ENCODE measurements around the gene TF. TPM values are rescaled to one million over a fixed set of nuclear protein-coding genes. Genes with fewer than 3 reads are reported as not detected.

The TF gene
- total and polyA plus RNA-seq, 10 of the 15 experiments (the other 5 are each of a cell fraction or from before 2014, with no cell fraction given) = under 0.01 to 8.9 (median 0.05) TPM; not detected in 1

DNA sequence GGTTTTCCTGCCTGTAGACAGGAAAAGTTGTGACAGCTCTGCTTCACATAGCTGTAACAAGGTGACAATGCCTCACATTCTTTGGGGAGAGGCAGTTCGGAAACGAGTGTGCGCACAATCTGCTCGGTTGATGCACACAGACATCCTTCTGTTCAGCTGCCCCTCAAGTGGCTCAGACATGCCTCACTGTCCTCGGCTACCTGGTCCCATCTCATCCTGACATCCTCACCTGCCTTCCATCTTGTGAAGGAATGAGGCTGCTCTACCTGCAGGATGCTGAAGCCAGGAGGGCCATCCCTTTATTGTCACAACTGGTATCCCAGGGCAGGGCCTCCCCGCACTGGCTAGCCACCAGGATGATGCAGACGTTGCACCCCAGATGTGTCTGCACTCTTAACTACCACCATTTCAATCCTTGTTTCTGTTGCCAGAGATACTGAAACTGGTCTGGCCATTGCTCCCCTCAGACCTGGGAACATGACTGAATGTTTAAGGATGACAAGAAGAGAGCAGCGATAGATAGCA lies 78.8 kb downstream of the TF start:
- no peak overlapping the region for H2AFZ ChIP-seq (ENCODE audit: control insufficient read depth, low read depth, low read length)
- H4K20me1 ChIP-seq (ENCODE audit: control insufficient read depth, insufficient read depth) = no peaks in the 10 kb centered on the region; the same call in 1 of the 2 replicates
- FAIRE-seq (no peak), ATAC-seq (no peak), DNase-seq (ENCODE audit: low read depth, low spot score) (no peak)
- no peak overlapping the region for H3K27ac ChIP-seq (ENCODE audit: control insufficient read depth, insufficient read depth)
- POLR2A ChIA-PET = no interaction called here
- no peak overlapping the region for H3K4me2 ChIP-seq (ENCODE audit: control insufficient read depth, insufficient read depth)
- no TSS peak for BruUV-seq (replicated peaks)
- TF ChIP-seq, protein P1, sequence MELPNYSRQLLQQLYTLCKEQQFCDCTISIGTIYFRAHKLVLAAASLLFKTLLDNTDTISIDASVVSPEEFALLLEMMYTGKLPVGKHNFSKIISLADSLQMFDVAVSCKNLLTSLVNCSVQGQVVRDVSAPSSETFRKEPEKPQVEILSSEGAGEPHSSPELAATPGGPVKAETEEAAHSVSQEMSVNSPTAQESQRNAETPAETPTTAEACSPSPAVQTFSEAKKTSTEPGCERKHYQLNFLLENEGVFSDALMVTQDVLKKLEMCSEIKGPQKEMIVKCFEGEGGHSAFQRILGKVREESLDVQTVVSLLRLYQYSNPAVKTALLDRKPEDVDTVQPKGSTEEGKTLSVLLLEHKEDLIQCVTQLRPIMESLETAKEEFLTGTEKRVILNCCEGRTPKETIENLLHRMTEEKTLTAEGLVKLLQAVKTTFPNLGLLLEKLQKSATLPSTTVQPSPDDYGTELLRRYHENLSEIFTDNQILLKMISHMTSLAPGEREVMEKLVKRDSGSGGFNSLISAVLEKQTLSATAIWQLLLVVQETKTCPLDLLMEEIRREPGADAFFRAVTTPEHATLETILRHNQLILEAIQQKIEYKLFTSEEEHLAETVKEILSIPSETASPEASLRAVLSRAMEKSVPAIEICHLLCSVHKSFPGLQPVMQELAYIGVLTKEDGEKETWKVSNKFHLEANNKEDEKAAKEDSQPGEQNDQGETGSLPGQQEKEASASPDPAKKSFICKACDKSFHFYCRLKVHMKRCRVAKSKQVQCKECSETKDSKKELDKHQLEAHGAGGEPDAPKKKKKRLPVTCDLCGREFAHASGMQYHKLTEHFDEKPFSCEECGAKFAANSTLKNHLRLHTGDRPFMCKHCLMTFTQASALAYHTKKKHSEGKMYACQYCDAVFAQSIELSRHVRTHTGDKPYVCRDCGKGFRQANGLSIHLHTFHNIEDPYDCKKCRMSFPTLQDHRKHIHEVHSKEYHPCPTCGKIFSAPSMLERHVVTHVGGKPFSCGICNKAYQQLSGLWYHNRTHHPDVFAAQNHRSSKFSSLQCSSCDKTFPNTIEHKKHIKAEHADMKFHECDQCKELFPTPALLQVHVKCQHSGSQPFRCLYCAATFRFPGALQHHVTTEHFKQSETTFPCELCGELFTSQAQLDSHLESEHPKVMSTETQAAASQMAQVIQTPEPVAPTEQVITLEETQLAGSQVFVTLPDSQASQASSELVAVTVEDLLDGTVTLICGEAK (IDR thresholded peaks at IDR 0.05; ENCODE audit: borderline replicate concordance) = no peak
- TF ChIP-seq SREBF1 (IDR thresholded peaks at IDR 0.05; ENCODE audit: low read length) = no peak
- no peak for TF ChIP-seq SMARCA5 (IDR thresholded peaks at IDR 0.05)
- no peak for TF ChIP-seq YY1 (IDR thresholded peaks at IDR 0.05; ENCODE audit: low read depth, low read length)
- TF ChIP-seq, protein P2, sequence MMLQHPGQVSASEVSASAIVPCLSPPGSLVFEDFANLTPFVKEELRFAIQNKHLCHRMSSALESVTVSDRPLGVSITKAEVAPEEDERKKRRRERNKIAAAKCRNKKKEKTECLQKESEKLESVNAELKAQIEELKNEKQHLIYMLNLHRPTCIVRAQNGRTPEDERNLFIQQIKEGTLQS (IDR thresholded peaks at IDR 0.05; ENCODE audit: borderline replicate concordance, extremely low read depth, low read depth, low read length) = no peak
- TF ChIP-seq POU2F2 (IDR thresholded peaks at IDR 0.05; ENCODE audit: borderline replicate concordance, low read depth, low read length) = no peak
- no peak for TF ChIP-seq NR2C2 (IDR thresholded peaks at IDR 0.05; ENCODE audit: borderline replicate concordance, control insufficient read depth, insufficient read length, low read depth)
- TF ChIP-seq POLR2A (IDR thresholded peaks at IDR 0.05; ENCODE audit: low read depth, low read length) = peak; percentile 60
- no peak overlapping the region for H3K4me3 ChIP-seq
- CTCF ChIA-PET = no interaction called here
- in situ Hi-C loops (cut with MboI) (loop anchor here (5.0 to 10.0 kb wide), 2 partner anchors 97 to 390 kb away; no protein-coding TSS in a partner anchor), intact Hi-C loops (cut with micrococcal nuclease; ENCODE audit: unreplicated experiment) (no loop called here)
- no peaks in the 10 kb centered on the region for H3K79me2 ChIP-seq (ENCODE audit: control insufficient read depth, insufficient read depth, low read length)
- H3K9ac ChIP-seq (ENCODE audit: control insufficient read depth, insufficient read depth, low read length) = no peak overlapping the region
- 90% methylated on average over 8 of the region's 8 CpGs for WGBS (ENCODE audit: insufficient coverage, insufficient replicate concordance, low lambda C conversion rate, missing lambda C conversion rate)
- H3K9me3 ChIP-seq (replicated peaks; ENCODE audit: control insufficient read depth, insufficient read depth, low read length) = no peaks in the 10 kb centered on the region
- no peaks in the 10 kb centered on the region for H3K27me3 ChIP-seq (replicated peaks in 1 of 2; ENCODE audit: control insufficient read depth in 2 of 2, insufficient read depth in 2 of 2, low read length in 1 of 2)
- RAD21 ChIA-PET (ENCODE audit: unreplicated experiment) = no interaction called here
- H3K36me3 ChIP-seq (ENCODE audit: control insufficient read depth in 2 of 2, insufficient read depth in 2 of 2, low read length in 1 of 2) = peaks cover 14 to 18% of the 10 kb centered on the region in 2 experiments
- no peaks in the 10 kb centered on the region for H3K4me1 ChIP-seq (ENCODE audit: control insufficient read depth, insufficient read depth, low read length)
- SMC1A ChIA-PET (ENCODE audit: uncharacterized antibody, unreplicated experiment) = no interaction called here

Measured in GM12878 (cell line).